ENCODE measurements around the gene PAF1. TPM values are rescaled to one million over a fixed set of nuclear protein-coding genes. Genes with fewer than 3 reads are reported as not detected.

The PAF1 gene
- total RNA-seq, 1 experiment from 2014 or later = 38.0 TPM

- Mint-ChIP-seq H3K9me3 (no peaks in the 10 kb centered on the region), H3K27me3 (ENCODE audit: low read depth) (no peaks in the 10 kb centered on the region), H3K27ac (peak overlapping the region in 1 of 3 experiments; percentile 40; a peak in 1 of 7 replicates), H3K36me3 (ENCODE audit: insufficient read depth in 1 of 3, low read depth in 3 of 3) (peaks cover 41 to 77% (median 75%) of the 10 kb centered on the region in 3 experiments), H3K4me1 (peaks cover 8 to 13% of the 10 kb centered on the region in 2 experiments; a peak in 3 of 4 replicates), H3K4me3 (peak overlapping the region in 1 of 2 experiments; percentile 24; a peak in 1 of 5 replicates)
- no peak overlapping the region for H2BK15ac ChIP-seq (ENCODE audit: low read depth, low read length)
- no peak overlapping the region for H2BK120ac ChIP-seq (ENCODE audit: low read depth, low read length, poor library complexity, severe bottlenecking)
- no peaks in the 10 kb centered on the region for H4K20me1 ChIP-seq (ENCODE audit: control insufficient read depth, insufficient read depth, insufficient read length)
- H2AFZ ChIP-seq (ENCODE audit: low read length) = no peak overlapping the region
- H4K91ac ChIP-seq (ENCODE audit: insufficient read length, low read depth, low read length) = no peak overlapping the region
- H3K4me1 ChIP-seq (ENCODE audit: insufficient read depth, low read length) = no peaks in the 10 kb centered on the region
- no CpG with 5 or more reads among the region's 7 CpGs for WGBS (ENCODE audit: extremely low coverage, insufficient read length, low lambda C conversion rate)
- H3K79me1 ChIP-seq (ENCODE audit: insufficient read depth, low read depth, low read length, poor library complexity, severe bottlenecking) = no peaks in the 10 kb centered on the region
- no peak overlapping the region for H3K18ac ChIP-seq (ENCODE audit: insufficient read length, low read depth, low read length)
- H3K27ac ChIP-seq (ENCODE audit: insufficient read length, low read depth, low read length) = no peak overlapping the region
- no peak overlapping the region for H4K5ac ChIP-seq (ENCODE audit: insufficient read length, low read depth, low read length)
- H3K79me2 ChIP-seq (ENCODE audit: insufficient read depth, low read length) = no peaks in the 10 kb centered on the region
- no peaks in the 10 kb centered on the region for H3K27me3 ChIP-seq (ENCODE audit: insufficient read depth, low read length)
- no peaks in the 10 kb centered on the region for H3K9me3 ChIP-seq (ENCODE audit: control insufficient read depth, low read depth, low read length)
- TF ChIP-seq, protein P1, sequence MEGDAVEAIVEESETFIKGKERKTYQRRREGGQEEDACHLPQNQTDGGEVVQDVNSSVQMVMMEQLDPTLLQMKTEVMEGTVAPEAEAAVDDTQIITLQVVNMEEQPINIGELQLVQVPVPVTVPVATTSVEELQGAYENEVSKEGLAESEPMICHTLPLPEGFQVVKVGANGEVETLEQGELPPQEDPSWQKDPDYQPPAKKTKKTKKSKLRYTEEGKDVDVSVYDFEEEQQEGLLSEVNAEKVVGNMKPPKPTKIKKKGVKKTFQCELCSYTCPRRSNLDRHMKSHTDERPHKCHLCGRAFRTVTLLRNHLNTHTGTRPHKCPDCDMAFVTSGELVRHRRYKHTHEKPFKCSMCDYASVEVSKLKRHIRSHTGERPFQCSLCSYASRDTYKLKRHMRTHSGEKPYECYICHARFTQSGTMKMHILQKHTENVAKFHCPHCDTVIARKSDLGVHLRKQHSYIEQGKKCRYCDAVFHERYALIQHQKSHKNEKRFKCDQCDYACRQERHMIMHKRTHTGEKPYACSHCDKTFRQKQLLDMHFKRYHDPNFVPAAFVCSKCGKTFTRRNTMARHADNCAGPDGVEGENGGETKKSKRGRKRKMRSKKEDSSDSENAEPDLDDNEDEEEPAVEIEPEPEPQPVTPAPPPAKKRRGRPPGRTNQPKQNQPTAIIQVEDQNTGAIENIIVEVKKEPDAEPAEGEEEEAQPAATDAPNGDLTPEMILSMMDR (conservative IDR thresholded peaks at IDR 0.05) = no peak
- no peak overlapping the region for H3T11ph ChIP-seq (ENCODE audit: low read length)
- no peaks in the 10 kb centered on the region for H3K23me2 ChIP-seq (ENCODE audit: insufficient read length, low read depth, low read length, poor library complexity, severe bottlenecking)
- no peak overlapping the region for H2BK12ac ChIP-seq (ENCODE audit: insufficient read length, low read depth, low read length)
- no peak overlapping the region for H2BK5ac ChIP-seq (ENCODE audit: insufficient read length, low read length)
- no peak overlapping the region for H2AK5ac ChIP-seq (ENCODE audit: insufficient read length, low read length)
- H3K9ac ChIP-seq (ENCODE audit: extremely low read depth, insufficient read length, low read length) = no peak overlapping the region
- no peak overlapping the region for H2BK20ac ChIP-seq (ENCODE audit: low read depth, low read length, poor library complexity, severe bottlenecking)
- no peak for DNase-seq
- no peak overlapping the region for H3K23ac ChIP-seq (ENCODE audit: insufficient read length, low read depth, low read length)
- H3K4me2 ChIP-seq (ENCODE audit: insufficient read depth, insufficient read length, low read length) = no peak overlapping the region
- H3K56ac ChIP-seq (ENCODE audit: insufficient read length, low read depth, low read length) = no peak overlapping the region
- H3K4ac ChIP-seq (ENCODE audit: low read depth, low read length) = no peak overlapping the region
- H3K14ac ChIP-seq (ENCODE audit: insufficient read depth, low read length) = no peak overlapping the region
- no peak overlapping the region for H4K8ac ChIP-seq (replicated peaks; ENCODE audit: insufficient read length, low read depth, low read length)
These were observed 4.3 kb downstream of the PAF1 start for GRCh38 chr19:39386557-39386956.
